GM12875 (cell line): ENCODE results near the gene CRYBB1.

ENCODE experiments used
- H3K4me3 ChIP-seq: one replicate; pipeline ENCODE4 v1.5.1; 2011; ENCODE audit warnings: low read depth, low read length, control low read depth
- TF ChIP-seq, protein P1 (sequence below): IDR thresholded peaks from 2 replicates; pipeline ENCODE4 v1.5.1; 2011; ENCODE audit warnings: low read depth, mild to moderate bottlenecking, control low read depth, inconsistent platforms, low read length, moderate library complexity, borderline replicate concordance; ENCODE audit not compliant: insufficient read depth

The CRYBB1 gene

GRCh38 chr22:26602127-26602526 is 15.7 kb downstream of the CRYBB1 start:
- TF ChIP-seq, protein P1, sequence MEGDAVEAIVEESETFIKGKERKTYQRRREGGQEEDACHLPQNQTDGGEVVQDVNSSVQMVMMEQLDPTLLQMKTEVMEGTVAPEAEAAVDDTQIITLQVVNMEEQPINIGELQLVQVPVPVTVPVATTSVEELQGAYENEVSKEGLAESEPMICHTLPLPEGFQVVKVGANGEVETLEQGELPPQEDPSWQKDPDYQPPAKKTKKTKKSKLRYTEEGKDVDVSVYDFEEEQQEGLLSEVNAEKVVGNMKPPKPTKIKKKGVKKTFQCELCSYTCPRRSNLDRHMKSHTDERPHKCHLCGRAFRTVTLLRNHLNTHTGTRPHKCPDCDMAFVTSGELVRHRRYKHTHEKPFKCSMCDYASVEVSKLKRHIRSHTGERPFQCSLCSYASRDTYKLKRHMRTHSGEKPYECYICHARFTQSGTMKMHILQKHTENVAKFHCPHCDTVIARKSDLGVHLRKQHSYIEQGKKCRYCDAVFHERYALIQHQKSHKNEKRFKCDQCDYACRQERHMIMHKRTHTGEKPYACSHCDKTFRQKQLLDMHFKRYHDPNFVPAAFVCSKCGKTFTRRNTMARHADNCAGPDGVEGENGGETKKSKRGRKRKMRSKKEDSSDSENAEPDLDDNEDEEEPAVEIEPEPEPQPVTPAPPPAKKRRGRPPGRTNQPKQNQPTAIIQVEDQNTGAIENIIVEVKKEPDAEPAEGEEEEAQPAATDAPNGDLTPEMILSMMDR = no peak
- no peak overlapping the region for H3K4me3 ChIP-seq

- TF ChIP-seq, protein P1 = no peak
- H3K4me3 ChIP-seq = no peak overlapping the region
Observed at GRCh38 chr22:26601726-26602125, 16.1 kb downstream of the CRYBB1 start.

DNA sequence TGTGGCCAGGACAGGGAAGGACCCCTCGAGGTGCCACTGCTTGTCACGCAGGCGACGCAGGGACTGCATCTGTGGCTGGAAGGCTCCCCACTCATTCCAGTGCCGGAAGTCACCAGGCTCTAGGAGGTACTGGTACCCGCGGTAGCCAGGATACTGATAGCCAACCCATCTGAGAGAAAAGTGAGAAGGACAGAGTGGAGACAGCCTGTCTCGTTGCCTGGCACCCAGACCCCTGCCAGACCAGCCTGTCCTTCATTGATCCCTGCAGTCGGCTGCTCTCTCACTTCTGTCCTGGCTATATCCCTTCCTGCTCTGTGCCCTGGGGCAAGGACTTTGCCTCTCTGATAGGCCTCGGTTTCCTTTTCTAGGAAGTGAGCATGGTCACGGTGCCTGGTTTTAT is 18.3 kb downstream of the CRYBB1 start:
- TF ChIP-seq, protein P1 = no peak
- no peak overlapping the region for H3K4me3 ChIP-seq

- TF ChIP-seq, protein P1 = no peak
Observed at GRCh38 chr22:26597480-26597879, 20.3 kb downstream of the CRYBB1 start.

DNA sequence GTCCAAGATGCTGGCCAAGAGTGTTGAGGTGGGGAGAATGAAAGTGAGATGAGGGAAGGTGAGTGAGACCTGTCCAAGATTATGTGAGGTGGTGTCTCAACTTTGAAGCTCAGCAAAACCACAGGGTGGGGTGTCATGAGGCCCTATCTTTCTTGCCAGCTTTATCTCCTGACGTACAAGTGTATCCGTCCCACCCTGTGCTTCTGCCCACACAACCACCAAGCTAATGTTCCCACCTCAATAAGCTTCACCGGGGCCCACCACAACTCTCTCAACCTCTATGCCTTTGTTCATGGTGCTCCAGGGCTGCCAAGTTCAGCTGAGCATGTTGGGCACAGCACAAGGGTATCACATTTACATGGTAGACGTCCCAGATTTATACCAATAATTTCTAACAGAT is 20.8 kb downstream of the CRYBB1 start:
- TF ChIP-seq, protein P1 = no peak
- H3K4me3 ChIP-seq = no peak overlapping the region

More at GRCh38 chr22:26597480-26597879, 20.3 kb downstream of the CRYBB1 start:
- no peak overlapping the region for H3K4me3 ChIP-seq

DNA sequence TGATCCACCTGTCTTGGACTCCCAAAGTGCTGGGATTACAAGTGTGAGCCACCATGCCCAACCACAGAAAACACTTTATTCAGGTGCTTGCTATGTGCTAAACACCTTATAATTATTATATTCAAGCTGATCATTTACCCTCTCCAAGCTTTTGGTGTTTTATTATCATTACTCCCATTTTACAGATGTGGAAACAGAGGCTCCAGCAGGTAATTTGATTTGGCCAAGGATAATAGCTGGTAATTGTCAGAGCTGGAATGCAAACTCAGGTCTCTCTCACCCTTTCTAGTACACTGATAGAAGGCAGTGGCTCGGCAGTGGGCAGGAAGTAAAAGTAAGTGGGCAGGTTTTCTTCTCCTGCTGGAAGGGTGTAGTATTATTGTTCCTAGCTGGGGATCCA is 24.1 kb downstream of the CRYBB1 start:
- H3K4me3 ChIP-seq = no peak overlapping the region
- TF ChIP-seq, protein P1 = no peak

DNA sequence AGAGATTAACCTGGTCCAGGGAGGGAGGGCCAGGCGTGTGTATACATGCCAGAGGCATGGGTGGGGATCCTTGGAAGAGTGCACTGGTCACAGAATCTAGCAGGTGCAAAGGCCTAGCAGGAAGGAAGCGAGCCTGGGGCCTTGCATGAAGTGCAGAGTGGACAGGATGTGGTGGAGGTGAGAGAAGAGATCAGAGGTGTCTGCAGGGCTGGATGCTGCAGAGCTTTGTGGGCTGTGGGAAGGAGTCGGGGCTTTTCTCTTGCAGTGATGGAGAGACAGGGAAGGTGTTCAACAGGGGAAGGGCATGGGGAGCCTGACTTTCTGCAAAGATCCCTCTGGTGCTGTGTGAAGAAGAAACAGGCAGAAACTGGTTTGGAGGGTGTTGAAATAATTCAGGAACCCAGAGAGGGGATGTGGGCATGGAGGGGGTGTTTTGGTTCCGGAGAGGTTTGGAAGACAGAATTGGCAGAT is 25.4 kb downstream of the CRYBB1 start:
- no peak overlapping the region for H3K4me3 ChIP-seq
- TF ChIP-seq, protein P1 = no peak
